ENCODE measurements around the gene CATSPER3. TPM values are rescaled to one million over a fixed set of nuclear protein-coding genes. Genes with fewer than 3 reads are reported as not detected.

Gene CATSPER3
- total RNA-seq (2014; rRNA removed; shearing (Covaris generic)), result 0.08 TPM in 1 of 2 replicates, not detected in the other

GRCh38 chr5:134967607-134968006 lies at the start of gene CATSPER3:
TSS of gene CATSPER3 (plus strand) at chr5:134967907. CDS start at chr5:134967992, 85 bp downstream.
- DNase-seq (ENCODE audit: low spot score), result no peak

- no peak for DNase-seq (ENCODE audit: low spot score)
Measured at GRCh38 chr5:134918861-134919260, 48.8 kb upstream of the CATSPER3 start.

GRCh38 chr5:134920848-134921575 lies 46.7 kb upstream of the CATSPER3 start:
- DNase-seq (ENCODE audit: low spot score), result no peak

GRCh38 chr5:134932508-134932907 lies 35.2 kb upstream of the CATSPER3 start:
- no peak for DNase-seq (ENCODE audit: low spot score)

- no peak for DNase-seq (ENCODE audit: low spot score)
Measured at GRCh38 chr5:134934202-134934601, 33.5 kb upstream of the CATSPER3 start.

DNA sequence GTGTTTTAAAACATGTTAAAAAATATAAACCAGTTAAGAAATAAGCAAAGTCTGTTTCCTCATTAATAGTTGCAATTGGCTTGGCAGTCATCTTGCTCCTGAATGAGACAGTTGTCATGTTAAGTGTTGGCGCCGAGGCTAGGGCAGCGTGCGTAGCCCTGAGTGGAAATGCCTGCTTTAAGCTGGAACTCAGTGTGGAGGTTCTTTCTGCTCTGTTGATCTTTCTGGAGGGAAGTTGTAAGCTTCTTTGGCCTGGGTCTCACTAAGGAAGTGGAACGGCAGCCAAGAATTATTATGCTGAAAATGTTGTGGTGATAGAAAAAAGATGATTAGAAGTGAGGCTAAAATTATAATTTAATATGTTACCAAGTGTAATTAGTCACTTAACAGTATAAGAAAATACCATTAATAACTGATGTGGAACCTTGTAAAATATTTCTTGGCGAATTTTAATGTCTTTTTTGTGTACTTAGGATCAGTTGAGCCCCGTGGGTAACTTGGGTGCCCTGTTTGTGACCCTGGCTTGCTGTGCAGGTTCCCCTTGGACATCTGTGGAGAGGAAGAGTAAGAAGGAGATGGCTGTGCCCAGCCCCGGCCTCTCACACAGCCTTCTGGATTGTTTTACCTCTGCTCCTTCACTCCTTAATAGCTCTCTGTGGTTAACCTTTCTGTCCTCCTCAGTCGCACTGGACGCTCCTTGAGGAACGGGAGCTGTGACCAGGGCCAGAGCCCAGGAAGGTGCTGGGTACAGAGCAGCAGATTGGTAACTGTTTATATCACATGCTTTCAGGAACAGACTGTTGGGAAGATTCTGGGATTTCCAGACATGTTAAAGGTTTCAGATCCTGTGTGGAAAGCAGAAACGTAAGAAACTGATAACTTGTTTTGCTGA lies 31.8 kb upstream of the CATSPER3 start:
- no peak for DNase-seq (ENCODE audit: low spot score)

DNA sequence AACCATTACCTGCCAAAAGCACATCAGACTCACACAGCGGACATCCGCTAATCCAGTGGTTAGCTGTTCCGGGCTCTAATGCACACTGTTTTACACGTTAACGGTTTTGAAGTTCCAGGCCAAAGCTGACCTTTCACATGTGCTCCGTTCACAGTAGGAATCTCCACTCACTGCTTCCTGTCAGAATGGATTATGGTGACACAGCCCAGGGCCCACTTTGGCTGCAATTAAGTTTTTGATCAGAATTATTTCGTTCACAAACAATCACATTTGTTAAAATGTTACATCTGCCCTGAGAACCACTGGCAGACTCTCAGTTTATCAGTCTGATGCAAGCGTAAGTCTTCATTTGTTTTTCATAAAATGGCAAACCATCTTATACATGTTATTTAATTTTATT lies 30.2 kb upstream of the CATSPER3 start:
- DNase-seq (ENCODE audit: low spot score), result no peak

GRCh38 chr5:134938030-134938429 lies 29.7 kb upstream of the CATSPER3 start:
- DNase-seq (ENCODE audit: low spot score), result no peak

DNA sequence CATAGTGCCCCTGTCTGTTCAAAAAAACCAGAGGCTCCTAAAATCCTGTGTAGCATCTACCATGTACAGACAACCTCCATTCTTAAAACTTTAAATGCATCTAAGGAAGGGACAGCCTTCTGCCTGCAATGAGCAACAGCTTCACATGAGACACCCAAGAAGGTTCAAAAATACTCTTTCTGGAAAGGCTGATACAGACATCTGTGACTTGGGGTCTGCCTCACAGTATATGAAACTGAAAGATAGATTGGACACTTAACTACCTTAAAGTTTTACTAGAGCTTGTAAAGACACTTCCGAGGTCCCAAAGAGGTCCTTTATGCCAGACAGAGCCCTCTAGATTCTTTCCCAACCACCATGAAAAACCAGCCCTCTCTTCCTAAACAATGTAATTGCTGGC lies 28.2 kb upstream of the CATSPER3 start:
- no peak for DNase-seq (ENCODE audit: low spot score)

GRCh38 chr5:134943547-134943946 lies 24.2 kb upstream of the CATSPER3 start:
- DNase-seq (ENCODE audit: low spot score), result no peak

DNA sequence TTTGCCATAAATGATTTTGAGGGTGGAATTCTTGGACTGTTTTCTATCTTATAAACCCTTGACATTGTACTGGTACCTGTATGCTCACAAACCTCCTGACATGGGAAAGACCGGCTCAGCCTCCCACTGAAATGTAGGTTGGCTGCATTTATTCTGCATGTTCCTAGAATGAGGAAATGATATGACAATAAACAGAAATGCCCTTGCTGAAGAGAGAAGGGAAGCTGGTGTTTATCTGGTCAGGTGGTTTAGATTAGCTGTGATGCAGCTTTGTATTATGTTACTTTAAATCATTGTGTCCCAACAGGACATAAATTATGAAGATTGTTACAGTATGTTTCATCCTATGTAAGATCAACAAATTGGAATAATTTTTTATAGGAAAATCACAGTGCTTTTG lies 23.1 kb upstream of the CATSPER3 start:
- DNase-seq (ENCODE audit: low spot score), result no peak

DNA sequence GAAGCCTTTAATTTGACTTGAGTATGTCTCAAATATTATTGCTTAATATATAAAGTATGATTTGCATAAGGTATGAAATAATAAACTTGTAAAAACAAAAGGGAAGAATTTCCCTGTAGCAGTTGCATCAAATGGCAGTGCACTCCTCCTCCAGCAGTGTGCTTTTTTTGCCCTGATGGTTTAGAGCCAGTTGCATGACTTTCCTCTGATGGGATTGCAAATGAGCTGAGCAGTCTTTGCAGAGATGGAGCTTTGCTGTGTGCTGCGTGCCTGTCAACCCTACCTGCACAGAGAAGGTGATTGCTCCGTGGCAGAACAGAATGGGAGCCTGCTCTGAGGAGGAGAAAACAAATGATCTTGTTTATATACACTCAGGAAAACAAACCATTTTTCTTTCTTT lies 22.7 kb upstream of the CATSPER3 start:
- no peak for DNase-seq (ENCODE audit: low spot score)

DNA sequence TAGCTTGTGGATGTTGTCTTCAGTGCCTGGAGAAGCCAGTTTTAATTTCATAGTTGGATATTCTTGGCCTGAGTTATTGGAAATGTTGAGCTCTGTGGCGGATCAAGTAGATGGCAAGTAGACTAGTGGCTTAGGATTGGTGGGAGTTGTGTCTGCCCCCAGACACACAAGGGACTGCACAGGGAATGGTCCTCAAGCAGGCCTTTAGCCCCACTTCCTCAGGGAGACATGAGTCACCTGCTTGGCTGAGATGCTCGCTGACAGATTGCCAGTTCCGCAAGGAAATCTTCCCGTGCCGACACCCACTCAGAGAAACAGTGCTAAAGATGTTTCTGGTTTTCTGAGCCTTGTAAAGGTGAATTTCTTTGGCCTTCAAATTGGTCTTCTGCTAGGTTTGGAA lies 18.8 kb upstream of the CATSPER3 start:
- no peak for DNase-seq (ENCODE audit: low spot score)

DNA sequence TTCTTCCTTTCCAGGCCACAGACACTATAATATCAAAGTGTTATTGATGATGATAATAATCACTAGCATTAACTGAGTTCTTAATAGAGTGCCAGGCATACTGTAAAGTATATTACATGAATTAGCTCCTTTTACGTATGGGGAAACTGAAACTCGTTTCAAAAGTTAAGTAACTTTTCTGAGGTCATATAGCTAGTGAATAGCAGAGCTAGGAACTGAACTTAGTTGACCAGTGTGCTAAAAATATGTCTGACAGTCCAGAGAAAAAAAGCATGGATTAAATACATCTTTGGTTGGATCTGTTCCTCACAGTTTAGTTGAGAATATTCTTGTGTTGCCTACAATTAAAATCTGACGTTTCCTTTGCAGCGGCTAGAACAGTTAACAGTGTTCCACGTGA lies 18.4 kb upstream of the CATSPER3 start:
- DNase-seq (ENCODE audit: low spot score), result no peak

DNA sequence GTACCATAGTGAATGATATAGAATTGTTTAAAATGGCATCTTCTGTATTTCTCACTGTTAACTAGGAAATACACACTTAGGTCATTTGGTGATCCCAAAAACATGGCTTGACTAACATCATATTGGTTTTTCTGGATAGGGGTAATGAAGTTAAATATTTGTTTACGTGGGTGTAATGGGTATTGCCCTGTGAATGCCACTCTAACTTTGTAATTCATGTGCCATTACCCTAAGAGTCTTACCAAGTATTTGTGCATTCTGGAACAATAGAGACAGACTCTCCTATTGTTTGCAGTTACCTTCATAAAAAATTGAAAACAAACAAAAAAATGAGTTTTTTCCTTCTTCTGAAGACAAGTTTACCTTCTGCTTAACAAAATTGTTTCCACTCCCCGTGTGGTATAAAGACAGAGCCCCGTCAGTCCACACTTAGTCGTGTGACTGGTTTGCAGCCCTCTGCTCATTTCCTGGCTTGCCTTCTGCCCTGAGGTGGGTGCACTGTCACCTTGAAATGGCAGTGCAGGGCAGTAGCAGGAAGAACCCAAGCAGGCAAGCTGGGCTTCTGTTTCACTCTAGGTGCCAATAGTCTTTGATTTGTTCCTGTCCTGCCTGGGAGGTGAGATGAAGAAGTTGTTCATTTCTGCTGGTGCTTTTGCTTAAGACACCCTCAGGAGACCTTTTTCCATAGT lies 9.6 kb upstream of the CATSPER3 start:
- DNase-seq (ENCODE audit: low spot score), result no peak

DNA sequence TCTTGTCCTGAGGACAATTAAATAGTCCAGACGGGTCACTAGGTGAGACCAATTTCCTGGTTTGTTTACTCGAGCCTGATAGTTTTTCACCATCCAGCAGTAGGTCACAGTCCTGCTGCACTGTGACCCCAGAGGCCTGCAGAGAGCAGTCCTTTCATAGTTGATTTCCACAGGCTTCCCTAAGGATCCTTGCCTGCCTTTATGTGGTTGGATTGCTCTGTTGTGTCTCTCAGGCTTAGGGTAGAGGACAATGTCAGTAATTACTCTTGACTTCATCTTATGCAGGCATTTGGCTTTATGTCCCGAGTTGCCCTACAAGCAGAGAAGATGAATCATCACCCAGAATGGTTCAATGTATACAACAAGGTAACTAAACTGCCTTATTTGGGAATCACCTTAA lies 9.0 kb upstream of the CATSPER3 start:
- DNase-seq (ENCODE audit: low spot score), result peak; percentile 40

GRCh38 chr5:134963098-134963497 lies 4.6 kb upstream of the CATSPER3 start:
- DNase-seq (ENCODE audit: low spot score), result no peak

DNA sequence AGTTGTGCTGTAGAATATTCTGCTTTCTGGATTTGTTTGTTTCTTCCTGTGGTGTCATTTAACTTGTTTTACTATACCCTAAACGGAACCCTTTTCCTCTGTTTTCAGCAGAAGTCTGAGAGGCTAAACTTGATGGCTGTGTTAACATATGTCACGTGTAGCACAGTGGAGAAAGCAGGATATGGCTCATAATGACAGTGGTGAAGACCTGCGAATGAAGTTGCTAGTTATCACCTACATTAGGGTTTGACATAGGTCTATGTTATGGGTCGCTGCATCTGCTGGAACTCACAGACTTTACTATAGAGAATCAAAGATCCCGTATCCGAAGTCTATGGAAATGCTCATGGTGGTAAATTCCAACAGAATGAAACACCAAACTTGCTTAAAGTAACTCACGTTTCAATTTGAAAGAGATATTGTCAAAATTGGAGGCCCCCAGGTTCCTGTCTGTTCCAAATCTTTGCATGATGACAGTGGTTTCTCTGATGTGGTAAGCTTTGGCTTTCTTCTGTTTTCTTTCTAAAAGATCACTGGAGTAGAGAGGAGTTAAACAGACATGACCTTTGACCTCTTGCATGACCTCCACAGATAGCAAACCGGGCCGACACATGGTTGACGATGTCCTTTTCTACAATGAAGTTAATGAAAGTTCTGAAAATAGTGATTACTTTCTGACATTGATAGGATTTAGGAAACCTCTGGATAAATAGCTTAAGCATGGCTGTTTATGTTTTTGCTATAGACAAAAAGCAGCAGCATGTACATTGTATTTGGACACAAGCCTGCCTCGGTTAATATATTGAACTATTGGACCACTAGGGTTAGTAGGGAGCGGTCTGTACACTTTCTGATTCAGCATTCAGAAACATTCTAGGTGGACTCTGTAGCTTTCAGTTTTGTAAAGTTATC lies 3.1 kb upstream of the CATSPER3 start:
- no peak for DNase-seq (ENCODE audit: low spot score)

DNA sequence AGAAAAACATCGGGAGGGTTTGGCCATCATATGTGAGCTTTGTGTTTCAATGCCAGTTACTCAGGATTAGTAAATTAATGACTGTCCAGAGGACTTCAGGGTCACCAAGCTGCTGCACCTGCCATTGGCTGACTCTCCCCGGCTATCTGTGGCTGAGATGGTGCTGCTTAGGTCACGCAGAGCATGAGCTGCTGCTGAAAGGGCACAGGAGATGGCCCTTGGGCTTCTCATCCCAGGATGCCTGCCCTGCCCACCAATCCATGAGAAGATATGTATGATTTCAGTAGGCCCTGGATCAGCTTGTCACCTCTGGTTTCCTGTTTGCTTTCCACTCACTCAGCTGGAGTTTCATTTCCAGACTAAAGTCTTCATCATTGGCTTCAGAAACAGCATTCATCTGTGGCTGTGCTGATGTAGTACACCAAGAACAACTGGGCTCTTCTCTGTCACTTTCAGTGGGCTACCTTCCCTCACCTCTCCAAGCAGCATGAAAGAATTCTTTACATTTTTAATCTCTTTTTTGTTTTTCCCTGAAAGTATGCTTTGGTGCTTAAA lies 2.4 kb upstream of the CATSPER3 start:
- DNase-seq (ENCODE audit: low spot score), result no peak

DNA sequence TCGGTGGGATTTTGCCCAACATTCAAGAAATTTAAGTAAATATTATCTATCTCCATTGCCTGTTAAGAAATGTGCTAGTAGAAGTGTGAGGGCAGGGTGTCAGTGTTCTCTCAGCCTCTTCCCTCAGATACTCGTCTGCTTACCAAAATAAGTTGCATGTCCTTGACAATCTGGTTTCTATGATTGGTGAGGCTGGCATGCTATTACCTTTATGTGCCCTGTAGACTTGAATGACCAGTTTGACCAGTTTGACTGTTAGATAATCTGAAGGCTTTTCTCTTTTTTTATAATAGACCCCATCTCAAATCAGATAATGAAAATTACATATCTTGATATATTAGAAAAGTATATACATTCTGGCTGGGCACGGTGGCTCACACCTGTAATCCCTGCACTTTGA lies 348 bp downstream of the CATSPER3 start:
- DNase-seq (ENCODE audit: low spot score), result no peak

GRCh38 chr5:134969166-134969565 lies 1.5 kb downstream of the CATSPER3 start:
- DNase-seq (ENCODE audit: low spot score), result no peak

All from H4 (cell line).